IMR-90 (cell line): ENCODE results near the gene ASPN. TPM values are rescaled to one million over a fixed set of nuclear protein-coding genes. Genes with fewer than 3 reads are reported as not detected.

Experiments used
- ATAC-seq: fragments of 200-7000 bp; cut with Tn5 transposase; 2 replicates; pipeline ENCODE4 v1.9.1; 2020; ENCODE audit warnings: low read depth, mild to moderate bottlenecking, moderate library complexity
- BruUV-seq: library from RNA; stranded (reverse); fragments of 400-500 nt; replicated peaks from 2 replicates; lab custom pipeline; 2021; lab: Mats Ljungman, UMichigan
- CTCF ChIA-PET: fragments of 300-600 bp; formaldehyde crosslinking; extraction: SDS; loops from one replicate; lab custom pipeline; 2021; ENCODE audit warnings: antibody characterized with exemption; lab: Yijun Ruan, JAX
- POLR2A ChIA-PET: fragments of 300-600 bp; sonication (Branson Sonifier 250); formaldehyde crosslinking; loops from one replicate; lab custom pipeline; 2022; ENCODE audit warnings: antibody characterized with exemption; ENCODE audit not compliant: unreplicated experiment; lab: Charles Lee
- DNase-seq: peaks from one replicate; pipeline ENCODE4 v3.0.0; 2013
- H2AFZ ChIP-seq: replicated peaks from 2 replicates; pipeline ENCODE3; 2013; ENCODE audit warnings: low read length, mild to moderate bottlenecking; ENCODE audit not compliant: poor library complexity
- H2AK5ac ChIP-seq: 2 replicates; pipeline ENCODE4 v1.6.1; 2013; ENCODE audit warnings: low read depth, low read length, inconsistent platforms
- H2AK9ac ChIP-seq: replicated peaks from 2 replicates; pipeline ENCODE3; 2013; ENCODE audit warnings: mild to moderate bottlenecking, low read depth, low read length, moderate library complexity; ENCODE audit not compliant: poor library complexity
- H2BK120ac ChIP-seq: 2 replicates; pipeline ENCODE4 v1.6.1; 2013; ENCODE audit warnings: low read depth, low read length, inconsistent platforms
- H2BK15ac ChIP-seq: 3 replicates; pipeline ENCODE4 v1.6.1; 2013; ENCODE audit warnings: low read depth, low read length, inconsistent platforms
- H2BK20ac ChIP-seq: 2 replicates; pipeline ENCODE4 v1.6.1; 2013; ENCODE audit warnings: low read depth, mild to moderate bottlenecking, inconsistent platforms, low read length, moderate library complexity
- H2BK5ac ChIP-seq: 2 replicates; pipeline ENCODE4 v1.6.1; 2013; ENCODE audit warnings: mild to moderate bottlenecking, low read depth, low read length, inconsistent platforms; ENCODE audit not compliant: poor library complexity, severe bottlenecking
- H3K14ac ChIP-seq: replicated peaks from 2 replicates; pipeline ENCODE4 v1.6.1; 2013; ENCODE audit warnings: low read depth, low read length, inconsistent platforms
- H3K18ac ChIP-seq: 2 replicates; pipeline ENCODE4 v1.6.1; 2013; ENCODE audit warnings: low read depth, low read length, control low read depth
- H3K23ac ChIP-seq: 2 replicates; pipeline ENCODE4 v1.6.1; 2013; ENCODE audit warnings: low read depth, low read length, inconsistent platforms
- H3K27ac ChIP-seq: 2 replicates; pipeline ENCODE4 v1.5.1; 2013; ENCODE audit warnings: mild to moderate bottlenecking, control low read depth, low read length; ENCODE audit not compliant: insufficient read depth
- H3K27me3 ChIP-seq: 2 replicates; pipeline ENCODE4 v1.6.1; 2013; ENCODE audit warnings: low read length; ENCODE audit not compliant: control insufficient read depth, insufficient read depth
- H3K36me3 ChIP-seq: 2 replicates; pipeline ENCODE4 v1.6.1; 2013; ENCODE audit warnings: low read length, mixed read lengths; ENCODE audit not compliant: control insufficient read depth, insufficient read depth
- H3K4ac ChIP-seq: 2 replicates; pipeline ENCODE4 v1.6.1; 2013; ENCODE audit warnings: low read depth, low read length, inconsistent platforms
- H3K4me1 ChIP-seq: 2 replicates; pipeline ENCODE4 v1.6.1; 2013; ENCODE audit warnings: low read length, mixed read lengths; ENCODE audit not compliant: control insufficient read depth, insufficient read depth
- H3K4me2 ChIP-seq: 2 replicates; pipeline ENCODE4 v1.6.1; 2013; ENCODE audit warnings: low read depth, mild to moderate bottlenecking, control low read depth, low read length, moderate library complexity
- H3K4me3 ChIP-seq: 2 replicates; pipeline ENCODE4 v1.5.1; 2013; ENCODE audit warnings: low read depth, mild to moderate bottlenecking, control low read depth, low read length, moderate library complexity; ENCODE audit not compliant: insufficient read depth
- H3K56ac ChIP-seq: 2 replicates; pipeline ENCODE4 v1.6.1; 2013; ENCODE audit warnings: low read length, inconsistent platforms; ENCODE audit not compliant: insufficient read depth; ENCODE audit errors: extremely low read depth
- H3K79me1 ChIP-seq, 2 experiments: 2 replicates each; pipeline ENCODE4 v1.6.1; 2013; ENCODE audit warnings: low read length in 2 of 2, inconsistent platforms in 1 of 2, low read depth in 1 of 2
- H3K9ac ChIP-seq: 2 replicates; pipeline ENCODE4 v1.6.1; 2013; ENCODE audit warnings: low read depth, low read length, control low read depth
- H3K9me1 ChIP-seq: 2 replicates; pipeline ENCODE4 v1.6.1; 2013; ENCODE audit warnings: low read length, inconsistent platforms; ENCODE audit not compliant: insufficient read depth
- H3K9me3 ChIP-seq: 2 replicates; pipeline ENCODE4 v1.6.1; 2013; ENCODE audit warnings: low read length; ENCODE audit not compliant: control insufficient read depth, insufficient read depth
- H4K20me1 ChIP-seq: 2 replicates; pipeline ENCODE4 v1.6.1; 2013; ENCODE audit warnings: low read length, inconsistent platforms; ENCODE audit not compliant: insufficient read depth
- H4K5ac ChIP-seq: 2 replicates; pipeline ENCODE4 v1.6.1; 2013; ENCODE audit warnings: mild to moderate bottlenecking, low read depth, low read length, control low read depth
- H4K8ac ChIP-seq, 2 experiments: 2 replicates each; pipeline ENCODE4 v1.6.1; 2013; ENCODE audit warnings: low read depth in 2 of 2, low read length in 2 of 2, control low read depth in 1 of 2, inconsistent platforms in 1 of 2
- H4K91ac ChIP-seq: 2 replicates; pipeline ENCODE4 v1.6.1; 2013; ENCODE audit warnings: low read depth, low read length, inconsistent platforms; ENCODE audit not compliant: insufficient read depth
- BHLHE40 ChIP-seq: fragments of 150-350 bp; IDR thresholded peaks from 2 replicates; pipeline ENCODE4 v1.6.1; 2016; ENCODE audit warnings: mild to moderate bottlenecking, low read depth, low read length
- CEBPB ChIP-seq: IDR thresholded peaks from 2 replicates; pipeline ENCODE4 v1.6.1; 2012; ENCODE audit warnings: low read depth, low read length, improper control_type of control experiment
- FOS ChIP-seq: fragments of 150-350 bp; IDR thresholded peaks from 2 replicates; pipeline ENCODE4 v1.6.1; 2016; ENCODE audit warnings: low read depth, low read length
- MAFK ChIP-seq: IDR thresholded peaks from 2 replicates; pipeline ENCODE4 v1.6.1; 2012; ENCODE audit warnings: low read depth, low read length, improper control_type of control experiment
- MAZ ChIP-seq: IDR thresholded peaks from 2 replicates; pipeline ENCODE4 v1.6.1; 2012; ENCODE audit warnings: low read depth, mild to moderate bottlenecking, low read length, improper control_type of control experiment, moderate library complexity, borderline replicate concordance
- MXI1 ChIP-seq: IDR thresholded peaks from 2 replicates; pipeline ENCODE4 v1.6.1; 2012; ENCODE audit warnings: low read depth, mild to moderate bottlenecking, low read length, moderate library complexity, borderline replicate concordance
- NFE2L2 ChIP-seq: fragments of 150-350 bp; IDR thresholded peaks from 2 replicates; pipeline ENCODE4 v1.6.1; 2016; ENCODE audit warnings: low read depth, mild to moderate bottlenecking, low read length
- POLR2A ChIP-seq: IDR thresholded peaks from 2 replicates; pipeline ENCODE4 v1.6.1; 2012; ENCODE audit warnings: mild to moderate bottlenecking, low read depth, low read length
- RAD21 ChIP-seq: IDR thresholded peaks from 2 replicates; pipeline ENCODE4 v1.6.1; 2012; ENCODE audit warnings: low read length, improper control_type of control experiment
- RCOR1 ChIP-seq: IDR thresholded peaks from 2 replicates; pipeline ENCODE4 v1.6.1; 2012; ENCODE audit warnings: mild to moderate bottlenecking, low read length, improper control_type of control experiment; ENCODE audit not compliant: insufficient replicate concordance
- SMC3 ChIP-seq: fragments of 150-350 bp; IDR thresholded peaks from 2 replicates; pipeline ENCODE4 v1.6.1; 2016; ENCODE audit warnings: low read depth, mild to moderate bottlenecking, antibody characterized with exemption, low read length, moderate library complexity
- WGBS, 2 experiments: methylation state at CpG; one replicate each; pipeline versions ENCODE4 v1.1.5 to v1.1.7; 2013; ENCODE audit warnings: missing lambda C conversion rate in 2 of 2; ENCODE audit not compliant: insufficient read length in 1 of 2; ENCODE audit errors: extremely low coverage in 2 of 2; 5-methylcytosine and 5-hydroxymethylcytosine counted together
- dilution Hi-C: fragments of 300-500 bp; cut with HindIII; formaldehyde crosslinking; loops from one replicate; pipeline ENCODE4 v1.14.3; 2018; ENCODE audit warnings: low sequenced_read_pairs; ENCODE audit not compliant: unreplicated experiment
- in situ Hi-C: fragments of 300-500 bp; cut with MboI; formaldehyde crosslinking; loops from 3 replicates; pipeline ENCODE4 v1.14.3; 2019; ENCODE audit warnings: low sequenced_read_pairs, inconsistent platforms, mixed read lengths
- intact Hi-C: fragments of 100-400 bp; cut with micrococcal nuclease; formaldehyde crosslinking; loops from 2 replicates; pipeline ENCODE4 v1.10.0; 2022
- polyA plus RNA-seq, 3 experiments: library from polyadenylated mRNA; depleted of rRNA; stranded (reverse); fragments of >200 nt; gene quantifications; 2 replicates each; pipeline ENCODE4 v1.2.3, GENCODE V29; 2012; ENCODE audit warnings: low replicate concordance in 1 of 3
- total RNA-seq: library from RNA; depleted of rRNA; stranded (reverse); fragments of >200 nt; gene quantifications from 2 replicates; pipeline ENCODE4 v1.2.3, GENCODE V29; 2012
- TF ChIP-seq, protein P1 (sequence below): fragments of 150-350 bp; IDR thresholded peaks from 2 replicates; pipeline ENCODE4 v1.6.1; 2017; ENCODE audit warnings: mild to moderate bottlenecking, antibody characterized with exemption, low read length, low read depth
- TF ChIP-seq, protein P2 (sequence below): fragments of 150-350 bp; IDR thresholded peaks from 2 replicates; pipeline ENCODE4 v1.6.1; 2016; ENCODE audit warnings: low read depth, mild to moderate bottlenecking, low read length, moderate library complexity, borderline replicate concordance
- TF ChIP-seq, protein P3 (sequence below): conservative IDR thresholded peaks from 2 replicates; pipeline ENCODE4 v1.5.1; 2012; ENCODE audit warnings: mild to moderate bottlenecking, low read depth, low read length, improper control_type of control experiment

Gene ASPN
- total and polyA plus RNA-seq, 2 of the 4 experiments (the other 2 are of a cell fraction), result under 0.01 to 0.09 TPM

DNA sequence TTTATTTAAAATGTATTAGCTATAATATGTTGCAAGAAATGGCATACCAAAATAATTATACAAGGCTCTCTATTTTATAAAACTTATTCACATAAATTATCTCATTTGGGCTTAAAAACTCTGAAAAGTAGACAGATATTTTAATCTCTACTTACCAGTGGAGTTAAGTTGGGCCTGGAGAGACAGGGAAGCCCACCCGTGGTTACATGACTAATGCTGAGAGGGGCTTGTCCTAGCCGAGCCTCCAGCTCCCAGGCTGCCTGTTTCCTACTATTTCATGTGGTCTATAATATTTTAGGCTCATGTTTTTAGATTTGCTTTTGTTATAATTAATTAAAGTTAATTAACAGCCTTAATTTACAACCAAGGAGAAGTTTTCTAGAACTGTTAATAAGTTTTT, 20.9 kb upstream of the ASPN start:
- in situ Hi-C loops, result no loop called here
- no peak for DNase-seq
- no TSS peak for BruUV-seq

More for the DNA sequence above, 20.9 kb upstream of the ASPN start:
- Histone ChIP-seq H2AFZ (no peak overlapping the region), H3K9ac (no peak overlapping the region), H3K4ac (0 out of 2 replicates have a peak overlapping the region, but pooled peaks have one; percentile 15), H3K79me1 (peaks cover 0 to 17% of the 10 kb centered on the region in 2 experiments; a peak in 2 of 4 replicates), H2BK5ac (no peak overlapping the region), H3K18ac (no peak overlapping the region), H2AK5ac (no peak overlapping the region), H3K36me3 (no peaks in the 10 kb centered on the region), H3K4me3 (no peak overlapping the region), H2BK120ac (no peak overlapping the region), H4K91ac (no peak overlapping the region), H3K56ac (no peak overlapping the region), H3K4me1 (peaks cover 29% of the 10 kb centered on the region), H4K8ac (no peak overlapping the region), H3K23ac (no peak overlapping the region), H2AK9ac (no peak overlapping the region), H3K27ac (no peak overlapping the region), H3K9me1 (peaks cover 20% of the 10 kb centered on the region), H3K4me2 (no peak overlapping the region), H4K5ac (no peak overlapping the region), H2BK20ac (no peak overlapping the region), H3K27me3 (no peaks in the 10 kb centered on the region), H2BK15ac (no peak overlapping the region), H4K20me1 (no peaks in the 10 kb centered on the region), H3K14ac (no peak overlapping the region), H3K9me3 (no peaks in the 10 kb centered on the region)
- ChIA-PET POLR2A (no interaction called here), CTCF (no interaction called here)
- intact Hi-C loops, result no loop called here
- no peak for TF ChIP-seq CEBPB
- no peak for TF ChIP-seq RCOR1
- TF ChIP-seq FOS, result no peak
- TF ChIP-seq, protein P1, sequence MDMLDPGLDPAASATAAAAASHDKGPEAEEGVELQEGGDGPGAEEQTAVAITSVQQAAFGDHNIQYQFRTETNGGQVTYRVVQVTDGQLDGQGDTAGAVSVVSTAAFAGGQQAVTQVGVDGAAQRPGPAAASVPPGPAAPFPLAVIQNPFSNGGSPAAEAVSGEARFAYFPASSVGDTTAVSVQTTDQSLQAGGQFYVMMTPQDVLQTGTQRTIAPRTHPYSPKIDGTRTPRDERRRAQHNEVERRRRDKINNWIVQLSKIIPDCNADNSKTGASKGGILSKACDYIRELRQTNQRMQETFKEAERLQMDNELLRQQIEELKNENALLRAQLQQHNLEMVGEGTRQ, result no peak
- TF ChIP-seq MXI1, result no peak
- no peak for TF ChIP-seq MAFK
- TF ChIP-seq RAD21, result no peak
- no peak for TF ChIP-seq SMC3
- TF ChIP-seq, protein P2, sequence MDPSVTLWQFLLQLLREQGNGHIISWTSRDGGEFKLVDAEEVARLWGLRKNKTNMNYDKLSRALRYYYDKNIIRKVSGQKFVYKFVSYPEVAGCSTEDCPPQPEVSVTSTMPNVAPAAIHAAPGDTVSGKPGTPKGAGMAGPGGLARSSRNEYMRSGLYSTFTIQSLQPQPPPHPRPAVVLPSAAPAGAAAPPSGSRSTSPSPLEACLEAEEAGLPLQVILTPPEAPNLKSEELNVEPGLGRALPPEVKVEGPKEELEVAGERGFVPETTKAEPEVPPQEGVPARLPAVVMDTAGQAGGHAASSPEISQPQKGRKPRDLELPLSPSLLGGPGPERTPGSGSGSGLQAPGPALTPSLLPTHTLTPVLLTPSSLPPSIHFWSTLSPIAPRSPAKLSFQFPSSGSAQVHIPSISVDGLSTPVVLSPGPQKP, result no peak
- TF ChIP-seq MAZ, result no peak
- TF ChIP-seq BHLHE40, result no peak
- no peak for TF ChIP-seq NFE2L2
- TF ChIP-seq, protein P3, sequence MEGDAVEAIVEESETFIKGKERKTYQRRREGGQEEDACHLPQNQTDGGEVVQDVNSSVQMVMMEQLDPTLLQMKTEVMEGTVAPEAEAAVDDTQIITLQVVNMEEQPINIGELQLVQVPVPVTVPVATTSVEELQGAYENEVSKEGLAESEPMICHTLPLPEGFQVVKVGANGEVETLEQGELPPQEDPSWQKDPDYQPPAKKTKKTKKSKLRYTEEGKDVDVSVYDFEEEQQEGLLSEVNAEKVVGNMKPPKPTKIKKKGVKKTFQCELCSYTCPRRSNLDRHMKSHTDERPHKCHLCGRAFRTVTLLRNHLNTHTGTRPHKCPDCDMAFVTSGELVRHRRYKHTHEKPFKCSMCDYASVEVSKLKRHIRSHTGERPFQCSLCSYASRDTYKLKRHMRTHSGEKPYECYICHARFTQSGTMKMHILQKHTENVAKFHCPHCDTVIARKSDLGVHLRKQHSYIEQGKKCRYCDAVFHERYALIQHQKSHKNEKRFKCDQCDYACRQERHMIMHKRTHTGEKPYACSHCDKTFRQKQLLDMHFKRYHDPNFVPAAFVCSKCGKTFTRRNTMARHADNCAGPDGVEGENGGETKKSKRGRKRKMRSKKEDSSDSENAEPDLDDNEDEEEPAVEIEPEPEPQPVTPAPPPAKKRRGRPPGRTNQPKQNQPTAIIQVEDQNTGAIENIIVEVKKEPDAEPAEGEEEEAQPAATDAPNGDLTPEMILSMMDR, result no peak
- TF ChIP-seq POLR2A, result no peak
- dilution Hi-C loops, result no loop called here
- no CpG with 5 or more reads among the region's 2 CpGs for WGBS, 2 experiments
- no peak for ATAC-seq
